HG03439 (cell line): ENCODE results near the gene WDR77.

ENCODE experiments used
- ATAC-seq: cut with Tn5 transposase; IDR thresholded peaks from one replicate; pipeline ENCODE4 v1.9.1; 2021; ENCODE audit warnings: mild to moderate bottlenecking, moderate library complexity; ENCODE audit not compliant: unreplicated experiment

The WDR77 gene

DNA sequence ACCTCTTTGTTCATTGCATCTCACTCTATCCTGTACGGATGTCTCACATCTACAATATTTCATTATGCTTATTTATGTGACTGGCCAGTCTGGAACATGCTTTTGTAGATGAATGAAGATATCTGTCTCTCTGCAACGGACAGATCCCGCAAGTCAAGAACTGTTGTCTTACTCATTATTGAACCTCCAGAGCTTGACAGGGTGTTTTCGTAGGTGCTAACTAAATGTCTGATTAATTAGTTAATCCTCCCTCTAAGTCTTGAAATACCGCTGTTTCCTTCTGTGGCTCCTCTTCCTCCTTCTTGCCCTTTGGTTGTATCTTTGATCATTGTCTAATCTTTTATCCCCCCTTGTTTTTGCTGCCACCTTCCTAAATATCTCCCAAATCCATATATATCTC is 21.5 kb upstream of the WDR77 start:
- no peak for ATAC-seq

GRCh38 chr1:111469539-111469938 is 20.5 kb upstream of the WDR77 start:
- no peak for ATAC-seq

DNA sequence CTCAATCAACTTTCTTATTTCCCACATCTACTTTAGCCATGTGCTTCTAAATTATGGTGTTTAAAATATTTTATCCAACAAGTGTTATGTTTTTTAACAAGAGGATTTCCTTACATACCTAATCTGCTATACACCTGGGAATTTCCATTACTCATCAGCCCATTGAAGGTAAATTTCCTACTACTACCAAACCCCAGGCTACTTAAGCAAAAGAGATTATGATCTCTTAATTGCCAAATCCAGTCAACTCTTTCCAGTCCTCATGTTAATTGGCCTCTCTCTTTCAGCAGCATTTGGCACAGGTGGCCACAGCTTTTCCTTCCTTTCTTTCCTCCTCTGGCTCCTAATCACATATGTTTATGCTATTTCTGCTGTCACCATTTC is 19.7 kb upstream of the WDR77 start:
- ATAC-seq, result no peak

DNA sequence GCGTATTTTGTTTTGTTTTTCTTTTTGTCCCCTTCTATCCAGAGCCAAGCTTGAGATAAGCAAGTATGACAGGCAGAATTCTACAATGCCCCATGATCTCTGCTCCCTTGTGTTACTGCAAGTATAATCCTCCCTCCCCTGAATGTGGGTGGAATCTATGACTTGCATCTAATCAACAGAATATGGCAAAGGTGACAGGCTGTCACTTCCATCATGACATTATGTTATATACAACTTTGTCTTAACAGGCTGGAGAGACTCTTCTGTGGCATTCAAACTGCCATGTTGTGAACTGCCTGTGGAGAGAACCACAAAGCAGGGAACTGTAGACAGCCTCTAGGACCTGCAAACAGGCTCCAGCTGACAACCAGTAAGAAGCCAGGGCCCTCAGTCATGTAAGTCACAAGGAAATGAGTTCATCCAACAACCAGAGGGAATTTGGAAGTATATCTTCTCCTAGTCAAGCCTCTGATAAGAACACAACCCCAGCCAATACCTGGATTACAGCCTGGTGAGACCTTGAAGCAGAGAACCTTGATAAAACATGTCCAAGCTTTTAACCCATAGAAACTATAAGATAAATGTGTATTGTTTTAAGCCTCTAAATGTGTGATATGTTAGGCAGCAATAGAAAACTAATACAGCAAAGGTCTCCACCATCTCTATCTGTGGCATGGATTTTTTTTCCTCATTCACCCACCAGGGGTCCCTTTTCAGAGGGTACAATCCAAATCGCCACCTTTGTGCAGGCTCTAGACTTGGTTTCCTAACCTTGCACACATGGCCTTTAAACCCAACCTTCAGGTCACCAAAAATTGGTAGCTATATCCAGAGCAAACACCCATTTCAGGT is 19.0 kb upstream of the WDR77 start:
- no peak for ATAC-seq

DNA sequence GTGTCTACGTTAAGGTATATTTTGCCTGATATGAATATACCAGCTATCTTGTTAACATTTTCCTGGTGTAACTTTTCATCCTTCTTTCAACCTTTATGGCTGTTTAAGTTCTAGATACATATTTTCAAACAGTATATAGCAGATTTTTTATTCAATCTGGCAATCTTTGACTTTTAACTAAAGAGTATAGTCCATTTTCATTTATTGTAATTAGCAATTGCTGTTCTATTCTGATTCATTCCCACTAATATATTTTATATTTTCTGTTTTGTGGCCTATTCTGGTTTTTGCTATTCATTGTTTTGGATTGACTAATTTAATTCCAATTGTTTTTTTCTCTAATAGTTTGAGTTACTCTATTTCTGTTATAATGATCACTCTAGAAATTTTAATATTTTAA is 17.4 kb upstream of the WDR77 start:
- ATAC-seq, result no peak

DNA sequence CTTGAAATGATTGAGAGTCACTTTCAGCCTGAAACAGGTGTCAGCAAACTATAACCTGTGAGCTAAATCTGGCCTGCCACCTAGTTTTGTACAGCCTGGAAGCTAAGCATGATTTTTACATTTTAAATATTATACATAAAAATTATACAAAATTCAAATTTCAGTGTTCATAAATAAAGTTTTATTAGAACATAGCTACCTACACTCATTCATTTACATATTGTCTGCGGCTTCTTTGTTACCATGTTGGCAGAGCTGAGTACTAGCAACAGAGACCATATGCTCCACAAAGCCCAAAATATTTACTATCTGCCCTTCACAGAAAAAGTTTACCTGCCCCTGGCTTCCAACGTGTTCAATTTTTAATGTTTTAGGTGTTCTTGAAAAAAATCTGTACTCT is 16.7 kb upstream of the WDR77 start:
- ATAC-seq, result no peak

DNA sequence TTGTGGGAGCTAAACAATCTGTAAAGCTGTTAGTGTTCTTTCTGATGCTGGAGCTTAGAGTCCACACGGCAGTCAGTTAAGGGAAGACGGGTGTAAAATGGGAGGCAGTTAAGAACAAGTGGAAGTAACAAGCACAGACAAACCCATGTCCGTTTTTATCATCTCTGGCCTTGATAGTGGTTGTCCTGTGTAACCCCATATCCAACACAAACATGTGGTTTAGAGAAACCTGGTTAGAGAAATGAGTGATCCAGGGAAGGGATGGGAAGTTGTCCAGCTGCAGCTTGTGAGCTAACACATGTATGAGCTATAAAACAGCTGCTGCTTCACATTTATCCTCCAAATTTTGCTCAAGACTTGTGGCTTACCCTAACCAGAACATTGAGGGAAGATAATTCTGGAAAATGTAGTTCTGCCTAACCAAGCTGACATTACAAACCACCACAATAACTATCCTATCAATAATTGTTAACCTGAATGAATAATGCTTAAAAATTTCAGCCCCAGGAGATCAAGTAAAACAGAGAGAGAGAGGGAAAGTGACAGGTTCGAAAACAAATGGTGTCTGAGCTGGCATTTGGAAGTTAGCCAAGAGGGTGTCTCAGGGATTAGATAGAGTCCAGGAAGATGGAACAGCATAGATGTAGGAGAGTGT is 14.1 kb upstream of the WDR77 start:
- no peak for ATAC-seq

GRCh38 chr1:111462370-111463028 is 13.4 kb upstream of the WDR77 start:
- no peak for ATAC-seq

DNA sequence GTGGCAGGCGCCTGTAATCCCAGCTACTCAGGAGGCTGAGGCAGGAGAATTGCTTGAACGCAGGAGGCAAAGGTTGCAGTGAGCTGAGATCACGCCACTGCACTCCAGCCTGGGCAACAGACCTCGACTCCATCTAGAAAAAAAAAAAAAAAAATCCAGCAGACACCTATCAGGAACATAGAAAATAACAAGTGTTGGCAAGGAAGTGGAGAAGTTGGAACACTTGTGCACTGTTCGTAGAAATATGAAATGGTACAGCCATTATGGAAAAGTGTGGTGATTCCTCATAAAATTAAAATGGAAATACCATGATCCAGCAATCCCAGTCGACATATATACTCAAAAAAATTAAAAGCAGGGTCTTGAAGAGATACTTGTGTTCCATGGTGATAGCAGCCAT is 12.7 kb upstream of the WDR77 start:
- ATAC-seq, result no peak

GRCh38 chr1:111455642-111456031 is 6.6 kb upstream of the WDR77 start:
- no peak for ATAC-seq

GRCh38 chr1:111454859-111455641 is 6.0 kb upstream of the WDR77 start:
- ATAC-seq, result no peak

DNA sequence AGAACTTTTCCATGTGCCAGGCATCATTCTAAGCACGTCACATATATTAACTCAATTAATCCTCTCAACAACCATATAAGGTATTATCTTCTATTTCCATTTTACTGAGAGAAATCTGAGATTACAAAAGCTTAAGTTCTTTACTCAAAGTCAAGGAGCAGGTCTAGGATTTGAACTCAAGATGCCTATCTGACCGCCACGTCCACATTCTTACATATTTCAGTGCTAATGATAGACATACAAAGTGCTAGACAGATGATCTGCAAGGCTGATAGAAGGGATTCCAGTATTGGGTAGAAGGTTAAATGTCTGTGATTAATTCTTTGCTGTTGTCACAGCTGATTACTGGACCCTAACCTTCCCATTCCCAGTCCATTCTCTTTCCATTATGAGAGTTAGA is 4.7 kb upstream of the WDR77 start:
- ATAC-seq, result no peak

- ATAC-seq, result no peak
Measured at GRCh38 chr1:111452581-111452980, 3.5 kb upstream of the WDR77 start.

GRCh38 chr1:111450185-111450584 is 1.1 kb upstream of the WDR77 start:
- ATAC-seq, result no peak

GRCh38 chr1:111449703-111450017 is 604 bp upstream of the WDR77 start:
- ATAC-seq, result no peak

DNA sequence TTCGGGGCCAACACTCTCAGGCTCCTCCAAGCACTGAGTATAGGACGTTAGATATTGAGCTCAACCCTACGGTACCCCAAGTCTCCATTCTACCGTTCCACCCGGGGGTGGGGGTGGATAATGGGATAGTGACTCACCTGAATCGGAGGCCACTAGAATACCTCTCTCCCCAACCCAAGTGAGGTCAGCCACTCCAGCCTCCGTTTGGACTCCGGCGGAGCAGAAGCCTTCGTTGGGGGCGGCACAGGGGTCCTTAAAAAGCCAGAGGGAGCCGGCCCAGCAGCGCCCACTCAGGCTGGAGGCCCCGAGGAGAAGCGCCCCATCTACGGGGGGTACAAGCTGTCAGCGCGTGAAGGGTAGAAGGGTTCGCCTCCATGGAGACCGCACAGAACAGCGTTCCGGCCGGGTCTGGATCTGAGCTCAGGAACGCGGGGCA is 556 bp downstream of the WDR77 start:
- no peak for ATAC-seq

DNA sequence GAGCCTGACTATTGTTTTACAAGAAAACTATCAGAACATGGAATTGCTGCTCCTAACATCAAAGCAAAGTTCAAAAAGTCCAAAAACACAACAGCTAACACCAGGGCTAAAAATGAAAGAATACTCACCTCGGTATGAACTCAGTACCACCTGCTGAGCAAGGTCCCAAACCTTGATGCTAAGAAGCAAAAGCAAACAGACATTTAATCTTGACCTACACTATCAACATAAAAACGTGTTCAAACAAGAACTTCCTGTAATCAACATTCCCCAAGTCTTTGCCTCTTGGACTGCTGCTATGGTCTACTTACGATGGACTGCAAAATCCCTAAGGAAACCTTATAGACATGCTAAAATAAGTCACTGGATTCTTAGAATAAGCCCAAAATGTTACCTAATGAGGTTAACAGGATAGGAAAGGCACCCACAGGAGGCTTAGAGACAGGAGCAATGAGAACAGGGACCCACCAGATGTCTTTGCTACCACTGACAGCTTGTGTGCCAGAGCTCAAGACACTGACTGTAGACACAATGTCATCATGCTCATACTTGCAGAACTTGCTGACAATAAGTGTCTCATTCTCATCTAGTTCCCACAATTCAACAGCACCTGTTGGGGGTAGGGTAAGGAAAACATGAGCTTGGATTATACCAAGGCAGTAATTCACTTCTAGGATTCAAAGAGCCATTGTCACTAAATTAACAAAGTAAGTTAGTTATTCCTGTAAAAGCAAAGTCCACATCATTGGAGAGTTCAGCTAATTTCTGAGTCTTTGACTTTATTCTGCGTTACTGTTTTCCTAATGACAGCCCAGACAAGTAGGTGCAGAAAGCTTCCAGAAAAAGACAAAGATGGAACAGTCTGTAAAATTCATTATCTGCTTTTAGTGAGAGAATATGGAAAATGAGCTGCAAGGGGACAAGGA is 1.8 kb downstream of the WDR77 start:
- no peak for ATAC-seq

GRCh38 chr1:111446546-111446945 is 2.5 kb downstream of the WDR77 start:
- no peak for ATAC-seq

DNA sequence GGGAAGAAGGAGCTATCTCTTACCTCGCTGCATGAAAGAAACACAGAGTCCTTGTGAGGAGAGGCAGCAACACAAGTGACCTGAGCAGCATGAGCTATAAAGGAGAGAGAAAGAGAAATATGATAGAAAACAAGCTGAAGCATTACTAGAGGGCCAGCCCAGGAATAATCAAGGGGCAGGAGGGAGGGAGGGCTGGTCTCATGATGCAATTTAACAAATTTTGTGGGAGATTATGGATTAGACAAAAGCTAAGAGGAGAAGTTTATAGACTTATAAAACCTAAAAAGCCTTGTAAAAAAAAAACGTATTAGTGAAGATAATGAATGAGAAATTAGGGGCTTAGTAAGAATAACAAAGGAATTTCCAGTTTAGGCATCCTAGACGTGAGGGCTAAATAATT is 5.0 kb downstream of the WDR77 start:
- ATAC-seq, result no peak

GRCh38 chr1:111442457-111442856 is 6.6 kb downstream of the WDR77 start:
- no peak for ATAC-seq
